T-helper 1 cell treated with Interleukin-12 subunit alpha and Interleukin-12 subunit beta and Interleukin-4 antibody, amounts not matched to agents 30 μg/mL and 1 μg/mL, for 36 hours (primary cell): ENCODE results near the gene GASK1B.

Experiments used
- H3K27ac Mint-ChIP-seq: one replicate; pipeline ENCODE4 v1.8.0; 2021; ENCODE audit warnings: mild to moderate bottlenecking, mixed read lengths
- H3K27me3 Mint-ChIP-seq: one replicate; pipeline ENCODE4 v1.8.0; 2021; ENCODE audit warnings: low read depth, mixed read lengths
- H3K36me3 Mint-ChIP-seq: one replicate; pipeline ENCODE4 v1.8.0; 2021; ENCODE audit warnings: low read depth, mixed read lengths
- H3K4me1 Mint-ChIP-seq: one replicate; pipeline ENCODE4 v1.8.0; 2021; ENCODE audit warnings: low read depth, mixed read lengths
- H3K4me3 Mint-ChIP-seq: one replicate; pipeline ENCODE4 v1.8.0; 2021; ENCODE audit warnings: mild to moderate bottlenecking, moderate library complexity, mixed read lengths
- H3K9me3 Mint-ChIP-seq: one replicate; pipeline ENCODE4 v1.8.0; 2021; ENCODE audit warnings: mixed read lengths

Gene GASK1B

DNA sequence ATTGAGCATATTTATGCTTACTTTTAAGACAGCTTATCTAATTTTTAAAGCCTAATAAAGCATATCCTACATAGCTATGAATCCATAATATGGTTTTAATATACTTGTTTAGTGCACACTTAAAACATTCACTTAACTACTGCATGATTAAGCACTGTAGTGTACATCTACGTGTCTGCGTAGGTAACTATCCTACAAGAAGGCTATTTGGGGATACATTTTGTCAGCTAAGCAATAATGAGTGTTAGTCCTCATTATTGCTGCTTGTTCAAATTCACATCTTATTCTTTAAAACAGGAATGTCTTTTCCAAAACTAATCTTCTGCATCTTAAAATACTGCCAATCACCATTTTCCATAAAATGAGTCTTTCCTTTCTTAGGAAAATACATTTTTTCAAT is 38.6 kb downstream of the GASK1B start:
- Mint-ChIP-seq H3K27me3 (no peaks in the 10 kb centered on the region), H3K4me1 (no peaks in the 10 kb centered on the region), H3K9me3 (no peaks in the 10 kb centered on the region), H3K27ac (no peak overlapping the region), H3K4me3 (no peak overlapping the region), H3K36me3 (no peaks in the 10 kb centered on the region)

GRCh38 chr4:158133551-158133950 is 39.3 kb downstream of the GASK1B start:
- Mint-ChIP-seq H3K27ac (no peak overlapping the region), H3K4me1 (no peaks in the 10 kb centered on the region), H3K36me3 (no peaks in the 10 kb centered on the region), H3K4me3 (no peak overlapping the region), H3K27me3 (no peaks in the 10 kb centered on the region), H3K9me3 (no peaks in the 10 kb centered on the region)

GRCh38 chr4:158131027-158131426 is 41.8 kb downstream of the GASK1B start:
- Mint-ChIP-seq H3K9me3 (no peaks in the 10 kb centered on the region), H3K36me3 (no peaks in the 10 kb centered on the region), H3K27ac (no peak overlapping the region), H3K4me1 (no peaks in the 10 kb centered on the region), H3K4me3 (no peak overlapping the region), H3K27me3 (no peaks in the 10 kb centered on the region)

DNA sequence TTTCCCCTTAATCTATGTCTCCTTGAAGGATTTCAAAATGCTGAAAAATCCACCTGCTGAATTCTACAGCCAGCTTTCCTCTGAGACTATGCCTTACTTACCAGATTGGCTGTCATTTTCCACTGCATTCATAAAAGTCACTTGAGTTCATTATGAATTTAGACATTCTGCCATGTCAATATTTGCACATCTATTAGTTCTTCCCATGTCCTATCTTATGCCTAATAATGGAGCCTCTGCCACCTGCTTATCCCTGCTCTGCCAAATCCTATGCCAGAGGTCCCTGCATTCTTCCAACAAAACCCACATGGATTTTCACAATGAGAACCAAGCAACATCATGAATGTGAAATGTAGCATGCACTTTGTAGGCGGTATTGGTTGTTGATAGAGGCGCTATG is 42.6 kb downstream of the GASK1B start:
- Mint-ChIP-seq H3K4me3 (no peak overlapping the region), H3K9me3 (no peaks in the 10 kb centered on the region), H3K27me3 (no peaks in the 10 kb centered on the region), H3K36me3 (no peaks in the 10 kb centered on the region), H3K27ac (no peak overlapping the region), H3K4me1 (no peaks in the 10 kb centered on the region)

DNA sequence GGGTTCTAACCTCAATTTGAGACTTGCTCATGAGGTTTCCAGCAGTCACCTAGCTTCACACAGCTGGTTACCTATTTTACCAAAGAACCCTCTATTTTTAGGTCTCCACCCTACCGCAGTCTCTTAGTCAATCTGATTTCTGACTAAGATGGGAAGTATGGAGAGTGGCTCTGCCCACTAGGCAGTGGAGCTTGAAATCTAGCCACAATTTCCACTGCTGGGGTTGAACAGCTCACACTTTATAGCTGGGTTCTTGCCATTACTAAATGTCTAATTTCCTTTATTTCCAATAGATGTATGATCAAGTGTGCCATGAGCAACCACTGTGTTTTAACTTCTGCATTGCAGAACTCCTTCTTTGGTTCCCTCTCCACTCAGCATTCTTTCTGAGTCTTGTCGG is 43.1 kb downstream of the GASK1B start:
- H3K4me3 Mint-ChIP-seq = no peak overlapping the region
- no peaks in the 10 kb centered on the region for H3K4me1 Mint-ChIP-seq
- no peaks in the 10 kb centered on the region for H3K27me3 Mint-ChIP-seq
- H3K36me3 Mint-ChIP-seq = no peaks in the 10 kb centered on the region
- H3K9me3 Mint-ChIP-seq = no peaks in the 10 kb centered on the region
- H3K27ac Mint-ChIP-seq = no peak overlapping the region

GRCh38 chr4:158128540-158128939 is 44.3 kb downstream of the GASK1B start:
- Mint-ChIP-seq H3K36me3 (no peaks in the 10 kb centered on the region), H3K27me3 (no peaks in the 10 kb centered on the region), H3K27ac (no peak overlapping the region), H3K9me3 (no peaks in the 10 kb centered on the region), H3K4me3 (no peak overlapping the region), H3K4me1 (no peaks in the 10 kb centered on the region)

DNA sequence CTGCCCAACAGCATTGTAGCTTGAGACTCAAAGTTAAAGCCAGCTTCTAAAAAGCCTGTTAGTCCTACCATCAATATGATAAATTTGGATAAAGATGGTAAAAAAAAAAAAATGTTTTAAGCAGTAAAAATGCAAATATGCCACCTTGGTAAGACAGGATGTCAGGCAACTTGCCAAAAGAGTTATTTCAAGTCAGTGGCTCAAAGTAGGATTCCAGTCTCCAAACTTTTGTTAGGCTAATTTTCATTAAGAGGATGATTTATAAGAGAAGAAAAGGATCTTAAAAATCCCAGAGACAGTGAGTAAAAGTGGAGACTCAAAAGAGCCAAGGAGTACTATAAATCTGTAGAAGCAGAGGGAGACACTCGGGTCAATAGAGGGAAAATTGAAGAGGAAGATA is 47.5 kb downstream of the GASK1B start:
- no peaks in the 10 kb centered on the region for H3K27me3 Mint-ChIP-seq
- H3K27ac Mint-ChIP-seq = no peak overlapping the region
- no peaks in the 10 kb centered on the region for H3K4me1 Mint-ChIP-seq
- no peaks in the 10 kb centered on the region for H3K9me3 Mint-ChIP-seq
- no peak overlapping the region for H3K4me3 Mint-ChIP-seq
- H3K36me3 Mint-ChIP-seq = no peaks in the 10 kb centered on the region
